ENCODE measurements around the gene UBE2L5. TPM values are rescaled to one million over a fixed set of nuclear protein-coding genes. Genes with fewer than 3 reads are reported as not detected.

UBE2L5 gene
- total RNA-seq, 4 donors from 2014 or later, result 1.6 TPM; not detected in 3

GRCh38 chr13:30413842-30414241 is 8.5 kb upstream of the UBE2L5 start:
- ATAC-seq (ENCODE audit: low FRiP score), result no peak
- TF ChIP-seq, protein P1, sequence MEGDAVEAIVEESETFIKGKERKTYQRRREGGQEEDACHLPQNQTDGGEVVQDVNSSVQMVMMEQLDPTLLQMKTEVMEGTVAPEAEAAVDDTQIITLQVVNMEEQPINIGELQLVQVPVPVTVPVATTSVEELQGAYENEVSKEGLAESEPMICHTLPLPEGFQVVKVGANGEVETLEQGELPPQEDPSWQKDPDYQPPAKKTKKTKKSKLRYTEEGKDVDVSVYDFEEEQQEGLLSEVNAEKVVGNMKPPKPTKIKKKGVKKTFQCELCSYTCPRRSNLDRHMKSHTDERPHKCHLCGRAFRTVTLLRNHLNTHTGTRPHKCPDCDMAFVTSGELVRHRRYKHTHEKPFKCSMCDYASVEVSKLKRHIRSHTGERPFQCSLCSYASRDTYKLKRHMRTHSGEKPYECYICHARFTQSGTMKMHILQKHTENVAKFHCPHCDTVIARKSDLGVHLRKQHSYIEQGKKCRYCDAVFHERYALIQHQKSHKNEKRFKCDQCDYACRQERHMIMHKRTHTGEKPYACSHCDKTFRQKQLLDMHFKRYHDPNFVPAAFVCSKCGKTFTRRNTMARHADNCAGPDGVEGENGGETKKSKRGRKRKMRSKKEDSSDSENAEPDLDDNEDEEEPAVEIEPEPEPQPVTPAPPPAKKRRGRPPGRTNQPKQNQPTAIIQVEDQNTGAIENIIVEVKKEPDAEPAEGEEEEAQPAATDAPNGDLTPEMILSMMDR (IDR thresholded peaks at IDR 0.05), result no peak
- DNase-seq (ENCODE audit: low spot score), result no peak

DNA sequence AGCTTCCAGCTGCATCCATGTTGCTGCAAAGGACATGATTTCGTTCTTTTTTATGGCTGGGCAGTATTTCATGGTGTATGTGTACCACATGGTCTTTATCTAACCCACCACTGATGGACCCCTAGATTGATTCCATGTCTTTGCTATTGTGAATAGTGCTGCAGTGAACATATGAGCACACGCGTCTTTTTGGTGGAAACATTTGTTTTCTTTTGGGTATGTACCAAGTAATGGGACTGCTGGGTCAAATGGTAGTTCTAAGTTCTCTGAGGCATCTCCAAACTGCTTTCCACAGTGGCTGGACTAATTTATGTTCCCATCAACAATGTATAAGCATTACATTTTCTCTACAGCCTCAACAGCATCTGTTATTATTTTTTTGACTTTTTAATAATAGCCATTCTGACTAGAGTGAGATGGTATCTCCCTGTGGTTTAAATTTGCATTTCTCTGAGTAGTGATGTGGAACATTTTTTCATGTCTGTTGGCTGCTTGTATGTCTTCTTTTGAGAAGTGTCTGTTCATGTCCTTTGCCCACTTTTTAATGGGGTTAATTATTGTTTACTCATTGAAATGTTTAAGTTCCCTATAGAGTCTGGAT is 6.8 kb upstream of the UBE2L5 start:
- no peak for ATAC-seq (ENCODE audit: low FRiP score)
- TF ChIP-seq, protein P1 (IDR thresholded peaks at IDR 0.05), result no peak
- DNase-seq (ENCODE audit: low spot score), result no peak

DNA sequence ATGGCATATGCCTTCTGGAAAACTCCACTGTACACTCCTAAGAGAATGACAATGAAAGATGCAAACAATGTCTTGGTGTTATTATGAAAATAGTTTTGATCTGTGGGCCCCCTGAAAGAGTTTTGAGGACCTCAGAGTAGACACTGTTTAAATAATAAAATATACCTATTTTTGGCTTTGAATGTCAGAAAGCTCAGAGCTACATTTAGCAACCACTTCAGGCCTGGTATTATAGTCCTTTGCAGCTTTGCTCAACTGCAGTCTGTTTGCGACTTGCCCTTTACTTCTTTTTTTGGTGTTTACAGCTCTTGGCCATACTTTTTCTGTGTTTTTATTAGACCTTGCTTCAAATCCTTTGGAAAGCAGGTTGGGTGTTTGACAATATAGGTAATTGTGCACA is 5.8 kb upstream of the UBE2L5 start:
- no peak for ATAC-seq (ENCODE audit: low FRiP score)
- TF ChIP-seq, protein P1 (IDR thresholded peaks at IDR 0.05), result no peak

DNA sequence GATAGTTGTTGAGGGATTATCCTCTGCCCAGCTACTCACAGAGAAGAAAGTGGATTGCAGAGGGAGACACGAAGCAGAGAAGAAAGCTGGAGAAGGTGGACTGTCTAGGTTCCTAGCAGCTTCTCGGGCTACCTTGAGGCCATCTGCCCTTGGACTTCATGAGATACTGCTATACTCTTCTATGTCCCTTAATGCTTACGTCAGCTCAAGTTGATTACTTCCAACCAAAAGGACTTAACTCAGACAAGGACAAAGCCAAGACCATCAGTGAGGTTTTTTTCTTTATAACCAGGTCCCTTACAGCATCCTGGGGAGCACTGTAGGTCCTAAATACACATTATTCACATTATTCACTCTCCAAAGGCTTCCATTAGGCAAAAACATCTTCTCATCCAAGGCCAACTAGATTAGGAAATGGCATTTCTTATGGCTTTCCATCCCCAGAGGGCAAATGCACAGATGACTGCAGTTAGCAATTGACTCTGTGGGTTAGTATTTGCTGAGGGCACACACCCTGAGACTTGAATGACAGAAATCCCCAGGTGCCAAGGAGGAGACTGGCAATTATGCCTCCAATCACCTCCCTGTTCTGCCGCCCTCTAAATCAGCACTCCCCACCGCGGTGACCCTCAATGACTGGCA is 4.1 kb upstream of the UBE2L5 start:
- ATAC-seq (ENCODE audit: low FRiP score) (no peak), DNase-seq (ENCODE audit: low spot score) (no peak)
- TF ChIP-seq, protein P1 (IDR thresholded peaks at IDR 0.05), result no peak

More for the DNA sequence above, 5.8 kb upstream of the UBE2L5 start:
- DNase-seq (ENCODE audit: low spot score), result no peak

- TF ChIP-seq, protein P1 (IDR thresholded peaks at IDR 0.05), result no peak
- no peak for DNase-seq (ENCODE audit: low spot score)
- no peak for ATAC-seq (ENCODE audit: low FRiP score)
These were observed 3.4 kb upstream of the UBE2L5 start for GRCh38 chr13:30418717-30419459.

- ATAC-seq (ENCODE audit: low FRiP score) (peak; percentile 92), DNase-seq (ENCODE audit: low spot score) (no peak)
- TF ChIP-seq, protein P1 (IDR thresholded peaks at IDR 0.05), result no peak
These were observed 920 bp upstream of the UBE2L5 start for GRCh38 chr13:30421093-30422053.

Measured in omental fat pad (tissue), 4 donors.